Lower leg skin (tissue), 3 donors: ENCODE measurements around the gene STEAP1B.

ENCODE experiments used
- POLR2A ChIP-seq, 2 donors: fragments of 450-650 bp; IDR thresholded peaks; one replicate each; pipeline ENCODE4 v1.6.1; 2016 to 2017; ENCODE audit warnings: antibody characterized with exemption in 2 of 2, mild to moderate bottlenecking in 1 of 2, moderate library complexity in 1 of 2
- TF ChIP-seq, protein P1 (sequence below), 3 donors: fragments of 450-650 bp; IDR thresholded peaks; one replicate each; pipeline ENCODE4 v1.5.1; 2016; ENCODE audit warnings: antibody characterized with exemption in 3 of 3, mild to moderate bottlenecking in 3 of 3, moderate library complexity in 2 of 3

DNA sequence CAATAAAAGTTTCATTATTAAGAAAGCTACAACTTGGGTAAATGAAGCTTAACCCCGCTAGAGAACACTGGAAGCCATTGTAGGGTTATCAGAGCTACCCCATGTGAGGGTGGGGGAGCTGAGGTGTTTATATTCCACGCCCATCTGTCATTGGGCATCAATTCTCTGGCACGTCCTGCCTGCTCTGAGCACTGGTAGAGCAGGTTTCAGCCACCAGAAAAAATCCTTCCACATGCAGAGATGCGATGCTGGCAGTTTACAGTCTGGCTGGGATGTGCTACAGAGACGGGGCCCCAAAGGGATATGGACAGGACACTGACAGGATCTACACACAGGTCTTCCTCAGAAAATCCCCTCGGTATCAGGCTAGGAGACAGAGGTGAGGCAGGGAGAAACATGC is 127.1 kb downstream of the STEAP1B start:
- TF ChIP-seq, protein P1, sequence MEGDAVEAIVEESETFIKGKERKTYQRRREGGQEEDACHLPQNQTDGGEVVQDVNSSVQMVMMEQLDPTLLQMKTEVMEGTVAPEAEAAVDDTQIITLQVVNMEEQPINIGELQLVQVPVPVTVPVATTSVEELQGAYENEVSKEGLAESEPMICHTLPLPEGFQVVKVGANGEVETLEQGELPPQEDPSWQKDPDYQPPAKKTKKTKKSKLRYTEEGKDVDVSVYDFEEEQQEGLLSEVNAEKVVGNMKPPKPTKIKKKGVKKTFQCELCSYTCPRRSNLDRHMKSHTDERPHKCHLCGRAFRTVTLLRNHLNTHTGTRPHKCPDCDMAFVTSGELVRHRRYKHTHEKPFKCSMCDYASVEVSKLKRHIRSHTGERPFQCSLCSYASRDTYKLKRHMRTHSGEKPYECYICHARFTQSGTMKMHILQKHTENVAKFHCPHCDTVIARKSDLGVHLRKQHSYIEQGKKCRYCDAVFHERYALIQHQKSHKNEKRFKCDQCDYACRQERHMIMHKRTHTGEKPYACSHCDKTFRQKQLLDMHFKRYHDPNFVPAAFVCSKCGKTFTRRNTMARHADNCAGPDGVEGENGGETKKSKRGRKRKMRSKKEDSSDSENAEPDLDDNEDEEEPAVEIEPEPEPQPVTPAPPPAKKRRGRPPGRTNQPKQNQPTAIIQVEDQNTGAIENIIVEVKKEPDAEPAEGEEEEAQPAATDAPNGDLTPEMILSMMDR (IDR thresholded peaks at IDR 0.05), result no peak
- TF ChIP-seq POLR2A (IDR thresholded peaks at IDR 0.05), result no peak
